ENCODE results near the gene TIPIN.
"Not testable (repeated sequence)": the region's sequence is repeated elsewhere in the genome, so short reads cannot be mapped to it uniquely, and the experiment has no call there.

TIPIN gene

DNA sequence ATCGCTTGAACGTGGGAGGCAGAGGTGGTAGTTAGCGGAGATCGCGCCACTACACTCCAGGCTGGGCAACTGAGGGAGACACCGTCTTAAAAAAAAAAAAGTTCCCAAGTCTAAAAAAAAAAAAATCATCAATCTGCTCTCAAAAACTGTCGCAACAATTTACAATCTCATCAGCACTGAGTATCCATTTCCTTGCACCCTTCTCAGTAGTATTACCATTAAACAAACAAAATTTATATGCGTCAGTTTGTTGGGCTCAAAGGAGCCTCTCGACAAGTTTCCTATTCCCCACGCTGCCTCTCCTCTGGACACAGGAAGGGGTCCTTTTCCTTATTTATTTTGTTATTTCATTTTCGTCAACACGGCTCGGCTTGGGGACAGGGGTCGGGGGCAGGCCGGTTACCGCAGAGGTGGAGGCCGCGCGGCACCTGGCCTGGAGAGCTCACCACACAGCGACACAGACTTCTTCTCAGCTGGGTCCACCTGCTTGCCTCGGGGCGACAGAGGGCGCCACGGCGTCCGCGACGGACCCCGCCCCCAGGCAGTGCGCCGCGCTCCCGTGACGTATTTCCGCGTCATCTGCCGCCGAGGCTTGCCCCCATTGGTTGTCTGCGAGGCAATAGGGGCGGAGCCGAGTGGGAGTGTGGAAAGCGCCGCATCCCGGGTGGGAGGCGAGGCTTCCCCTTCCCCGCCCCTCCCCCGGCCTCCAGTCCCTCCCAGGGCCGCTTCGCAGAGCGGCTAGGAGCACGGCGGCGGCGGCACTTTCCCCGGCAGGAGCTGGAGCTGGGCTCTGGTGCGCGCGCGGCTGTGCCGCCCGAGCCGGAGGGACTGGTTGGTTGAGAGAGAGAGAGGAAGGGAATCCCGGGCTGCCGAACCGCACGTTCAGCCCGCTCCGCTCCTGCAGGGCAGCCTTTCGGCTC lies 30.0 kb upstream of the TIPIN start, which contains the start of gene MAP2K1:
TSS of gene MAP2K1 (plus strand) at position 709 of the 920 bp plus-strand sequence. CDS start 436 bp downstream, outside the sequence.
- DNase-seq (ENCODE audit: low spot score), result peak; percentile 98

DNA sequence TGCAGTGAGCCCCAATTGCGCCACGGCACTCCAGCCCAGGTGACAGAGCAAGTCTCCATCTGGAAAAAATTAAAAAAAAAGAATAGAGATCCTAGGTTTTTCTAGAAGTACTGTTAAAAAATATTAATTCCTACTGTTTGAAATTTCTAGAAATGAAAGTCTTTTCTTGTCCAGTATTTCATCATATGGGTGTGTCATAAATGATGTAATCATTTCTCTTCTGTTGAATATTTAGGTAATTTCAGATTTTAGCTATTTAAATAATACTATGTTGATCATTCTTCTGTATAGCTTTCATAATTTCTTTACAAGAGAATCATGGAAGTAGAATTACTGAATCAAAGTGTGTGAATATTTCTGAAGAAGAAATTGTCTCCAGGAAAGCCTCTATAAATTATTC lies 24.9 kb upstream of the TIPIN start:
- not testable (repeated sequence) for DNase-seq (ENCODE audit: low spot score)

DNA sequence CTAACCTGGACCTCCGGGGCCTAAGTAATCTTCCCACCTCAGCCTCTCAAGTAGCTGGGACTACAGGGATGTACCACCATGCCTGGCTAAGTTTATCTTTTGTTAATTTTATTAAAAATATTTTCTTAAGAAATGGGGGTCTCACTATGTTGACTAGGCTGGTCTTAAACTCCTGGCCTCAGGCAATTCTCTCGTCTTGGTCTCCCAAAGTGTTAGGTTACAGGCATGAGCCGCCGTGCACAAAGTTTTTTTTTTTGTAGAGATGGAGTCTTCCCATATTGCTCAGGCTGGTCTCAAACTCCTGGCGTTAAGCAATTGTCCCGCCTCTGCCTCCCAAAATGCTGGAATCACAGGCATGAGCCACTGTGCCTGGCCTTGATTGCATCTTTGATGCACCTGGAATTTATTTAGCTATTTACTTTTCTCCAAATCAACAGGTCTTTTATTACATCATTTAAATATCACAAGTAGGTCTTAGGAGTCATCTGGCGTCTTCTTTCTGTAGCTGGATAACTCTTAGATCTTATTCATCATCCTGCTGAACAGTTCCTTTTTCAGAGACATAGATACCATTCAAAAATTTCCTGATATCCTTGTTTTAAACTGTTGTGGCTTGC lies 22.4 kb upstream of the TIPIN start:
- no peak for DNase-seq (ENCODE audit: low spot score)

DNA sequence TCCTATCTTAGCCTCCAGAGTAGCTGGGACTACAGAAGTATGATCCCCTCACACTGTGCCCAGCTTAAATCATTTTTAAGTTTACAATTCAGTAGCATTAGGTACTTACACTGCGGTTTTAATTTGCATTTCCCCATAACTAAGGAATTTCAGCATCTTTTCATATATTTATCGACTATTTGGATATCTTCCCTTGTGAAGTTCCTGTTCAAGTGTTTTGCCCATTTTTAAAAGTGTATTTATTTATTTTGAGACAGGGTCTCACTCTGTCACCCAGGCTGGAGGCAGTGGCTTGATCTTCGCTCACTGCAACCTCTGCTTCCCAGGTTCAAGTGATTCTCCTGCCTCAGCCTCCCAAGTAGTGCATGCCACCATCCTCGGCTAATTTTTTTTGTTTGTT lies 17.7 kb upstream of the TIPIN start:
- DNase-seq (ENCODE audit: low spot score), result no peak

DNA sequence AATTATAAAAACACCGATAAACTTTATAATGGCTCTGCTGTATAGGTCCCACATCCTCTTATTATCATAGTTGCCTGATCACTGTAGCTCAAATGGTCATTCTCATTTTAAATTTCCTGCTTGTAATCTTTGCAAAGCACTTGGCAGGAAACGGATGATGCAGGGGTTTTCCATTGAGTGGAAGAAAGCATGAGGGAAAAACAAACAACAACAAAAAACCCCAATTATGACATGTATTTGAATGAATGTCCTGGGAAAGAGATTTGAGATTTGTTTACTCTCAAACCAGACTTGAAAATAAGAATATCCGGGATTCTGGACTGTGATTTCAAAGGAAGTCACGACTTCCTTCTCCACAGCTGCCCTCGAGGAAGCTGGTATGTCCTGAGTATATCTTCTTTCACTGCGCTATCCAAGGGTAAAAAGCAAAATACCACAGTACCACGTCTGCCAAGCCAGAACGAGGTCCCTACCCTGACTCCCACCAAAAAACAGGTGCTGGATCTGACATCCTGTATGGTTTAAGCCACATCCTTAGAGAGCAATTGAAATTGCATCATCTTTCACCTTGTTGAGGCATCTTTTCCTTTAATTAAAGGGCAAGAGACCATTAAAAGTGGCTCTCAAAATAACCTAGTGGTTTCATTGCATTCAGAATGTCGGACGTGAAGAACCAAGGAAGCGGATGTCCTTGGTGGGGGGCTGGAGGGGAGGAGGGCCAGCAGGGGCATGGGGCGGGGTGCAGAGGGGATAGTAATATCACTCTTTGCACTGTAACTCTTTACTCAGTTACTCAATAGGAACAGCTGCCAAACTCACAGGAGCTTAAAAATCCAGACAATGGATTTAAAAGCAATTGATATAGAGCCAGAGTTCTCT lies 13.5 kb upstream of the TIPIN start:
- DNase-seq (ENCODE audit: low spot score), result peak; percentile 25

DNA sequence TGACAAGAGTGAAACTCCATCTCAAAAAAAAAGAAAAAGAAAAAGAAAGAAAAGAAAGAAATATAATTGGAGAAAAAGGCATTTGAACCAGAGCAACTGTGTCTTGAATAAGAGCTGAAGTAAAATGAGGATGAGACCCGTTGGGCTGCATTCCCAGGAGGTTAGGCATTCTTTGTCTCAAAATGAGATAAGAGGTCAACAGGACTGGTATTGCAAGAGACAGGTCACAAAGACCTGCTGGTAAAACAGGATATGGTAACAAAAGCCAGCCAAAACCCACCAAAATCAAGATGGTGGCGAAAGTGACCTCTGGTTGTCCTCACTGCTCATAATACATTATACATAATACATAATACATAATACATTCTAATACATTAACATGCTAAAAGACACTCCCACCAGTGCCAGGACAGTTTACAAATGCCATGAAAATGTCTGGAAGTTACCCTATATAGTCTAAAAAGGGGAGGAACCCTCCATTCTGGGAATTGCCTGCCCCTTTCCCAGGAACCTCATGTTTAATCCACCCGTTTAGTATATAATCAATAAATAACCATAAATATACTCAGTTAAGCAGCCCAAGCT lies 8.6 kb upstream of the TIPIN start:
- no peak for DNase-seq (ENCODE audit: low spot score)

DNA sequence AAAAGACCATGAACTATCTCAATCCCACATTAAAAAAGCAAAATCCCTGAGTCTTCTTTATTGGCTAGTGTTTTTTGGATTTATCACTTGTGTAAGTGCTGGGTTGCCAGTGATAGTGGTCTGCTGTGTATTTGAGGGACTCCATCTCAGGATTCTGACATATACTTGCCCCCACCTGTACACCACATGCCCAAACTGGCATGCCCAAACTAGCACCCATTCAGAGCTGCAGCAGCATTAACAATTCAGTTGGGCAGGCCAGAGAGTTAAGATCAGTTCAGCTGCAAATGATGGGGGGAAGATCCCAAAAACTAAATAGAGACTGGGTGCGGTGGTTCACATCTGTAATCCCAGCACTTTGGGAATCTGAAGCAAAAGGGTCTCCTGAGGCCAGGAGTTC lies 6.3 kb upstream of the TIPIN start:
- DNase-seq (ENCODE audit: low spot score), result no peak

DNA sequence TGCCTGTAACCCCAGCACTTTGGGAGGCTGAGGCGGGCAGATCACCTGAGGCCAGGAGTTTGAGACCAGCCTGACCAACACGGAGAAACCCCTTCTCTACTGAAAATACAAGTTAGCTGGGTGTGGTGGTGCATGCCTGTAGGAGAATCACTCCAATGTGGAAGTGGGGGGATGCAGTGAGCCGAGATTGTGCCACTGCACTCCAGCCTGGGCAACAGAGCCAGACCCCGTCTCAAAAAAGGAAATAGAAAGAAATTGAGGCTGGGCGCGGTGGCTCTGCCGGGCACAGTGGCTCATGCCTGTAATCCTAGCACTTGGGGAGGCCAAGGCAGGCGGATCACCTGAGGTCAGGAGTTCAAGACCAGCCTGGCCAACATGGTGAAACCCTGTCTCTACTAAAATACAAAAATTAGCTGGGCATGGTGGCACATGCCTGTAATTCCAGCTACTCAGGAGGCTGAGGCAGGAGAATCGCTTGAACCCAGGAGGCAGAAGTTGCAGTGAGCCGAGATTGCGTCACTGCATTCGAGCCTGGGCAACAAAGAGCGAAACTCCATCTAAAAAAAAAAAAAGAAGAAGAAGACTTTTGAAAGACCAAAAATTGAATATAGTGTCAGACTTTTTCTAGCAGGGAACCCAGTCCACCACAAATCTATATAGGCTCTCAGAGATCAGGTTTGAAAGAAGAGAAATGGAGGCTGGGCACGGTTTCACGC lies 5.4 kb upstream of the TIPIN start:
- DNase-seq (ENCODE audit: low spot score), result not testable (repeated sequence)

DNA sequence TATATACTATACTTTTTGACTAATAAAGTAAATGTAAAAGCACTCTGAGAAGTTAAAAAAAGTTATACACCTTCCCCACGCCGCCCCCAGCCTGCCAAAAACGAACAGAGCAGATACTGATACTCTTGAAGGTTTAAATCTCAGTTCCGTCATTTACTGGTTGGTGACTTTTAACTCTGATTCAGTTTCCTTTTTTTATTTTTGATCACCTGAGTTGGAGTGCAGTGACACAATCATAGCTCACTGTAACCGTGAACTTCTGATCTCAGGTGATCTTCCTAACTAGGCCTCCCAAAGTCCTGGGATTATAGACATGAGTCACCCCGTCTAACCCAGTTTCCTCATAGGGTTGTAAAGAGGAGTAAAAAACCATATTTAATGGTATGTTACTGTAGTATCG lies 3.3 kb upstream of the TIPIN start:
- DNase-seq (ENCODE audit: low spot score), result no peak

DNA sequence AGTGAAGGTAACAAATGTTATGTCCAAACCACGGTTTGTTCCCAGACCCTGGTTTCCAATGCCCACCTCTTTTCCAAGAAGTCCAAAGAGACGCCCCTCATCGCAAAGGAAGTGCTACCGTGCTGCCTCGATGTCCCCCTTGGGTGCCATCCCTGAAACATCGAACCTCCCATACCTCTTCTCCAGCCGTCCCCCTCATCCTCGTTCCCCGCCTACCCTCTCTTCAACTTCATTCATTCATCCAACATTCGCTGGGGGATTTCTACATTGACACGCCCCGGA lies 467 bp downstream of the TIPIN start:
- DNase-seq (ENCODE audit: low spot score), result no peak

DNA sequence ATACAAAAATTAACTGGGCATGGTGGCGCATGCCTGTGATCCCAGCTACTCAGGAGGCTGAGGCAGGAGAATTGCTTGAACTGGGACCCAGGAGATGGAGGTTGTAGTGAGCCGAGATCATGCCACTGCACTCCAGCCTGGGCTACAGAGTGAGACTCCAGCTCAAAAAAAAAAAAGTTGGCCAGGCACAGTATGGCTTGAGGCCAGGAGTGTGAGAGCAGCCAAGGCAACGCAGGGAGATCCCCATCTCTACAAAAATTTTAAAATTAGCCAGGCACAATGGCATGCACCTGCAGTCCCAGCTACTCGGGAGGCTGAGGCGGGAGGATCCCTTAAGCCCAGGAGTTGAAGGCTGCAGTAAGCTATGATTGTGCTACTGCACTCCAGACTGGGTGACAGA lies 8.0 kb downstream of the TIPIN start:
- DNase-seq (ENCODE audit: low spot score), result not testable (repeated sequence)

DNA sequence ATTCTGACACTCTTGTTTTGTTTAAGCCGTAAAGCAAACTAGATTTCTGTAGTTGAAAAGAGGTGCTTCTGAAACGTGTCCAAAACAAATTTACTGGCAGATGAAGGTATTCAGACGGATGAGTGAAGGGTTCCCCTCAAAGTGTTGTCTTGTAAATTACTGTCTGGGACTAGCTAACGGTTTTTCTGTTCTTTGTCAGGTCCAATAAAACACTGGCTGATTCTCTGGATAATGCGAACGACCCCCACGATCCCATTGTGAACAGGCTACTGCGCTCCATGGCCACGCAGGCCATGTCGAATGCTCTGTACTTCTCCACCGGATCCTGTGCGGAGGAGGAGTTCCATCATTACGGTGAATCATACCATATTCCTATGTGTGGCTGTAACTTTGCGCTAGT lies 27.7 kb downstream of the TIPIN start:
- DNase-seq (ENCODE audit: low spot score), result no peak

DNA sequence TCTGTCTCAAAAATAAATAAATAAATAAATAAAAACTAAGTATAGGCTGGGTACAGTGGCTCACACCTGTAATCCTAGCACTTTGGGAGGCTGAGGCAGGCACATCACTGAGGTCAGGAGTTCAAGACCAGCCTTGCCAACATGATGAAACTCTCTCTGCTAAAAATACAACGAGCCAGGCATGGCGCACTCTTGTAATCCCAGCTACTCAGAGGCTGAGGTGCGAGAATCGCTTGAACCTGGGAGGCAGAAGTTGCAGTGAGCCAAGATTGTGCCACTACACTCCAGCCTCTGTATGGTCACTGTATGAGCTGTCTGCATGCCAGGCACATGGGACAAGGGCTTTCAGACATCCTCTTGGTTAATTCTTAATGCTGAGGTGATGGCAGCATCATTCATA lies 28.7 kb downstream of the TIPIN start:
- DNase-seq (ENCODE audit: low spot score), result no peak

DNA sequence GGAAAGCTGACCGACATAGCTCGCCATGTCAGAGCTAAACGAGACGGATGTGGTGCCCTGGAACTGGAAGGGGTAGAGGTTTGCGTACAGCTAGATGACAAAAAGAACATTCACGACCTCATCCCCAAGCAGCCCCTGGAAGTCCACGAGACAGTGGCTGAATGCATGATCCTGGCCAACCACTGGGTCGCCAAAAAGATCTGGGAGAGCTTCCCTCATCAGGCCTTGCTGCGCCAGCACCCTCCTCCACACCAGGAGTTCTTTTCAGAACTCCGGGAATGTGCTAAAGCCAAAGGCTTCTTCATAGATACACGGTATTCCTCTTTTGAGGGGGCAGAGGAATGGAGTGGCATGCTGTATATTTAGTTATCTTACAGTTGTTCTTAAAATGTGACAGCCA lies 30.4 kb downstream of the TIPIN start:
- no peak for DNase-seq (ENCODE audit: low spot score)

DNA sequence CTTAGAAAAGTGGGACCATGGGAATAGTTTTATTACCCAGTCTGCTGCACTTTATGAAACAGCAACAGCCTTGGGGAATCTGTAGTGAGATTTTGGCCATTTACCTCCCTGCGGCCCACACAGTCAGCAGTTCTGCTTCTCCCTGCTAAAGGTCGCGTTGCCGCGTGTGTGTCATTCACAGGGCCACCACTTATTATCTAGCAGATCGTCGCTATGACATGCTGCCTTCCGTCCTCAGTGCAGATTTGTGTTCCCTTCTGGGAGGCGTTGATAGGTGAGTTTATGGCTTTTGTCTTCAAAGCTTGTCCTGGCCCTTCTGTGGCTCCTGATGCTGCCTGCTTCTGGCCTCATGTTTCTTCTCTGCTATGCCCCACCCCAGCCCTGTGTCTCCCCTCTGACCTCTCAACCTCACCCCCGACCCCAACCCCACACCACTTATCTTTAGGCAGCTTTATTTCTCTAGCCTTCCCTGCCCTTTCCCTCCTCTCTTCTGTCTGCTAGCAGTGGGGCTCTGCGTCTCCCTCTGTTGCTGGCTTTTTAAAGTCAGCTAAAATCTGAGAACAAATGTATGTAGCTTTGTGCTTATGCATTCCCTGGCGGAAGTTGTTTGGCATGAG lies 33.1 kb downstream of the TIPIN start:
- no peak for DNase-seq (ENCODE audit: low spot score)

DNA sequence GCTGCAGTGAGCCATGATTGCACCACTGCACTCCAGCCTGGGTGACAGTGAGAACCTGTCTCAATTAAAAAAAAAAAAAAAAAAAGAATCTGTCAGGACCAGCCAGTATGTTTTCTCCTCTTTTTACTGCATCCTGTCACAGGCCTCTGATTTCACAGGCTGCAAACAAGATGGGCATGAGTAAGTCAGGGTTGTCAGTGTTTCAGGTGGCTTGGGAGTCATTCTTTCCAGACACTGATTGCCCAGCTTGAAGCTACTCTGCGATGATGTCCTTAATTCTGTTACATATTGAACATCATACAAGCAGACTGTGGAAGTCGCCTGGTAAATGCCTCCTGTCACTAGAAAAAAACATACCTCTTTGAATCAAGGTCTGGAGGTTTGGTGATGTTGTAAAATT lies 44.3 kb downstream of the TIPIN start:
- DNase-seq (ENCODE audit: low spot score), result no peak

DNA sequence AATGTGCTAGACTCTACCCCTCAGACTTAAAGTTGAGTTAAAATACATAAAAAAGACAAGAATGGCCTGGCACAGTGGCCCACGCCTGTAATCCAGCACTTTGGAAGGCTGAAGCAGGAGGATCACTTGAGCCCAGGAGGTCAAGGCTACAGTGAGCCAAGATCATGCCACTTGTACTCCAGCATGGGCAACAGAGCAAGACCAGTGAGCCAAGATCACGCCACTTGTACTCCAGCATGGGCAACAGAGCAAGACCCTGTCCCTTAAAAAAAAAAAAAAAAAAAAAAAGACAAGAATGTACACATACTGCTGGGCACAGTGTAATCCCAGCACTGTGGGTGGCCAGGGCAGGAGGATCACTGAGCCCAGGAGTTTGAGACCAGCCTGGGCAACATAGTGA lies 45.7 kb downstream of the TIPIN start:
- DNase-seq (ENCODE audit: low spot score), result no peak

DNA sequence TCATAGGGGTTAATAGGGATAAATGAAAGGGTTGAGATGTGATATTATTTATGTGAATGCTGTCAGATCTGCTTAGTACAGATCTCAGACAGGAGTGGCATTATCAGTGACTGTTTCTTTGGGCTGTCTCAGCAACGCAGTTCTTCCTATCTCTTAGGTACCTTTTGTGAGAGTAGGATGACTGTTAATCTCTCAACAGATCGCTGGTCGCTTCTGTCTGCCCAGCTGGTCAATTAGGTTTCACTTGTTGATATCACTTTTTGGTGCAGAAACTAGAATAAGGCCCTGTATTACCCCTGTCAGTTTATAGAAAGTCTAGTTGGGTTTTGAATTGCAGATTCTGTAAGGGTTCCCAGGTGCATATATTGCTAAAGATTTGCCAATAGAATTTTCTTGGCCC lies 46.7 kb downstream of the TIPIN start:
- DNase-seq (ENCODE audit: low spot score), result no peak

DNA sequence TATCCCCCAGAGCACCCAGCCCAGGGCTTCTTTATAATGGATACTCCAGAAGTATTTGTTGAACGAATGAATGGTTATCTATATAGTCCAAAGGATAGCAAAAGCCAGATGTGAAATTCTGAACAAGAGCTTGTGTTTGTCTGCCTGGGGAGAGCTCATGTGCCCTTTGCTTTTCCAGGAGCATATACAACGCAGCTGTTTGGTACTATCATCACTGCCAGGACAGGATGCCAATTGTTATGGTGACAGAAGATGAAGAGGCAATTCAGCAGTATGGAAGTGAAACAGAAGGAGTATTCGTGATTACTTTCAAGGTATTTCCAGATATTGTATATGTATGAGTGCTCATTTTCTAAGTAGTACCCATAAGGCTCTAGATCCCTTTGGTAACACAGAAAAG lies 48.0 kb downstream of the TIPIN start:
- DNase-seq (ENCODE audit: low spot score), result no peak

DNA sequence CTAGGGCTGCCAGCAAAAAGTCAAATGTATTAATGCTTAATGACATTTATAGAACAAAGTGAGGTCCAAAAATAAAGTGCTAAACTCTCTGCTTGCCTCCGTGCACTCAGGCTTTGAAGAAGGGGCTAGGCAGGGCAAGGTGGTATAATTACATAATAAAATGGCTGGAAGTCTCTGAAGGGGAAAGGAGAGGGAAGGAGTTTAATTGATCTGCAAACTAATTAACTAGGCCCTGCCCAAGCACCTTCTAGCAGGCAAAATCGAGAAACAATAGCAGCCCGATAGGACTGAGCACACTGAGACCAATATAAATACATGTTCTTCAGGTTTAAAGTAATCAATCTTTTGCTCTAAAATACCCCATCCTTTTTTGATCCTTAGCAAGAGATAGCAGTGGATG lies 50.1 kb downstream of the TIPIN start:
- DNase-seq (ENCODE audit: low spot score), result no peak

DNA sequence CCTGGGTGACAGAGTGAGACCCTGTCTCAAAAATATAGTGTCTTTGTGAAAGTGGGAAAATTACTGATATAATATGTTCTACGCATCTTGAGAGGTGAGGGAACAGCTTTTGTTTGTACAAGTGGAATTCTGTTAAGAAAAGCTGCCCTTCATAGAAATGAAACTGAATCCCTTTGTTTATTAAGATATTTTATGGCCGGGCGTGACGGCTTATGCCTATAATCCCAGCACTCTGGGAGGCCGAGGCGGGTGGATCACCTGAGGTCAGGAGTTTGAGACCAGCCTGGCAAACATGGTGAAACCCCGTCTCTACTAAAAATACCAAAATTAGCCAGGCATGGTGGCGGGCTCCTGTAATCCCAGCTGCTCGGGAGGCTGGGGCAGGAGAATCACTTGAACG lies 52.1 kb downstream of the TIPIN start:
- DNase-seq (ENCODE audit: low spot score), result not testable (repeated sequence)

Measured in CD4-positive, alpha-beta T cell treated with Interleukin-6 at 100 ng/mL for 8 hours (primary cell).